H1 (cell line): ENCODE data around the gene RPTOR.

Source experiments
- ASH2L ChIP-seq: fragments of 200-600, 300-600 bp; sonication (generic); IDR thresholded peaks from one replicate; pipeline ENCODE4 v1.7.1; 2017; ENCODE audit warnings: low read length
- BCL11A ChIP-seq, 2 experiments: IDR thresholded peaks; one replicate each; pipeline ENCODE4 v1.6.1; 2011; ENCODE audit warnings: low read depth in 2 of 2, low read length in 2 of 2, mild to moderate bottlenecking in 2 of 2
- CBX8 ChIP-seq: fragments of 300-800, 300-1000 bp; sonication (generic); IDR thresholded peaks from 2 replicates; pipeline ENCODE4 v1.7.1; 2016; ENCODE audit warnings: low read depth, low read length, borderline replicate concordance
- CHD1 ChIP-seq: IDR thresholded peaks from 2 replicates; pipeline ENCODE4 v1.6.1; 2012; ENCODE audit warnings: low read depth, low read length, improper control_type of control experiment
- CTCF ChIP-seq, 3 experiments: IDR thresholded peaks; 1 replicate in 2 of 3; 2 replicates in 1 of 3; pipeline versions ENCODE4 v1.5.1 to v1.6.1; 2011; ENCODE audit warnings: low read length in 3 of 3, mild to moderate bottlenecking in 3 of 3, inconsistent platforms in 2 of 3, low read depth in 1 of 3, moderate library complexity in 1 of 3; ENCODE audit not compliant: insufficient read depth in 1 of 3; ENCODE audit errors: control extremely low read depth in 1 of 3
- GABPA ChIP-seq: IDR thresholded peaks from 2 replicates; pipeline ENCODE4 v1.6.1; 2011; ENCODE audit warnings: mild to moderate bottlenecking, low read length, moderate library complexity, borderline replicate concordance; ENCODE audit not compliant: insufficient read depth
- KDM4A ChIP-seq: IDR thresholded peaks from one replicate; pipeline ENCODE4 v1.7.1; 2012; ENCODE audit warnings: low read depth, mild to moderate bottlenecking, moderate library complexity, low read length, inconsistent platforms; ENCODE audit not compliant: severe bottlenecking
- PHF8 ChIP-seq: fragments of 200-600 bp; sonication (generic); conservative IDR thresholded peaks from 2 replicates; pipeline ENCODE4 v1.7.1; 2012; ENCODE audit warnings: low read depth, mild to moderate bottlenecking, inconsistent platforms, low read length, moderate library complexity
- POLR2A ChIP-seq, 2 experiments: IDR thresholded peaks; 1 replicate in 1 of 2; 2 replicates in 1 of 2; pipeline ENCODE4 v1.6.1; 2011; ENCODE audit warnings: low read depth in 2 of 2, low read length in 2 of 2, mild to moderate bottlenecking in 2 of 2; ENCODE audit errors: control extremely low read depth in 1 of 2
- RFX5 ChIP-seq: IDR thresholded peaks from 2 replicates; pipeline ENCODE4 v1.6.1; 2011; ENCODE audit warnings: low read depth, low read length, improper control_type of control experiment, borderline replicate concordance
- RNF2 ChIP-seq: fragments of 200-900, 300-1000 bp; sonication (generic); IDR thresholded peaks from 2 replicates; pipeline ENCODE4 v1.7.1; 2016; ENCODE audit warnings: borderline replicate concordance, low read depth, mild to moderate bottlenecking, antibody characterized with exemption, low read length; ENCODE audit not compliant: poor library complexity, severe bottlenecking; ENCODE audit errors: missing control alignments
- TAF1 ChIP-seq: IDR thresholded peaks from 2 replicates; pipeline ENCODE4 v1.6.1; 2011; ENCODE audit warnings: mild to moderate bottlenecking, low read depth, low read length

DNA sequence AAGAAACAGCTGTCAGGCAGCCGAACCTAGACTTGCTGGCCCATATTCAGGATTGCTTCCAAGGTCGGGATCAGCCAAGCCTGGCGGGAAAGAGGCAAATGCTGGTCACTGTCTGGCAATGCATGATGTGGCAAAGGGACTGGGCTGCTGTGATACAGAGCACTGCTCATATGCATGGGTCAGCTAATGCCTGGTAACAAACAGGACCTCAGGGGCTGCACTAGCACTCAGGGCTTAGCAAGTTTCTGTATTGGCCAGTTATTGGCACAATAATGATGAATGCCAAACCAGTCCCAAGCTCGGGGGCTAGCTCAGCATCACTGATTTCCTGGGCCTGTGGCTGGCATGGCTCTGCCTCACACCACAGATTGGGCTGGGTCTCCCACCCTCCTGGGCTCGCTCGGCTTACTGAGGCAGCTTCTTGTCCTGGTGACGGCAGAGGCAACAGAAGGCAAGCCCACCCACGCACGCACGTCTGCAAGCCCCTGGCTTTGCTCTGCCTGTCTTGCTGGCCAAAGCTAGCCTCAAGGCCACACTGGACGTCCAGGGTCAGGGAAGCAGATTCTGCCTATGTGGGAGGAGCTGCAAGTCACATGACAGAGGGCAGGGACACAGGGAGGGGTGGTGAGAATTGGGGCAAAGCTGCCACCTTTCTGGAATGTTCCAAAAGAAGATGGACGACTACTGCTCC is 21.4 kb upstream of the RPTOR start:
- TF ChIP-seq GABPA (no peak), BCL11A (IDR thresholded peaks at IDR 0.05; ENCODE audit: low read depth in 2 of 2, low read length in 2 of 2) (no peak), RNF2 (no peak), CTCF (IDR thresholded peaks at IDR 0.05; ENCODE audit: control extremely low read depth in 1 of 3, insufficient read depth in 1 of 3, low read depth in 1 of 3, low read length in 3 of 3) (no peak), CHD1 (no peak), ASH2L (no peak), POLR2A (IDR thresholded peaks at IDR 0.05; ENCODE audit: control extremely low read depth in 1 of 2, low read depth in 2 of 2, low read length in 2 of 2) (no peak), KDM4A (no peak), PHF8 (no peak), RFX5 (no peak), TAF1 (no peak), CBX8 (no peak)
